Mesenteric fat pad (tissue), 1 donor: ENCODE data around the gene DPAGT1. TPM values are rescaled to one million over a fixed set of nuclear protein-coding genes. Genes with fewer than 3 reads are reported as not detected.
A peak's percentile ranks its signal among the peaks of the same experiment; 100 is the strongest.

ENCODE experiments used
- DNase-seq: peaks from one replicate; pipeline ENCODE4 v3.0.0-alpha.2; 2020; ENCODE audit warnings: low spot score
- long read RNA-seq: library from polyadenylated mRNA; unstranded; transcript quantifications from one replicate; pipeline ENCODE4 v2.0.0, GENCODE V29; 2020
- total RNA-seq: library from RNA; stranded (reverse); fragmentation: NEBNext Ultra II Directional; extraction: Animal tissue kit (Norgen Biotek cat#: 25700); gene quantifications from one replicate; pipeline ENCODE4 v1.2.1, GENCODE V29; 2021
- donor health status: DM: yes; HTN: yes; CAD: no.

DPAGT1 gene
- total RNA-seq = 40.9 TPM
- long read RNA-seq, transcript DPAGT1-201 (9 exons, 2,205 nt) = major isoform, 38 of 62 reads
- long read RNA-seq, partial matches to known transcripts = 13 of 62 reads
- long read RNA-seq, other reads (novel, unspliced or antisense) = 9 of 62 reads

DNA sequence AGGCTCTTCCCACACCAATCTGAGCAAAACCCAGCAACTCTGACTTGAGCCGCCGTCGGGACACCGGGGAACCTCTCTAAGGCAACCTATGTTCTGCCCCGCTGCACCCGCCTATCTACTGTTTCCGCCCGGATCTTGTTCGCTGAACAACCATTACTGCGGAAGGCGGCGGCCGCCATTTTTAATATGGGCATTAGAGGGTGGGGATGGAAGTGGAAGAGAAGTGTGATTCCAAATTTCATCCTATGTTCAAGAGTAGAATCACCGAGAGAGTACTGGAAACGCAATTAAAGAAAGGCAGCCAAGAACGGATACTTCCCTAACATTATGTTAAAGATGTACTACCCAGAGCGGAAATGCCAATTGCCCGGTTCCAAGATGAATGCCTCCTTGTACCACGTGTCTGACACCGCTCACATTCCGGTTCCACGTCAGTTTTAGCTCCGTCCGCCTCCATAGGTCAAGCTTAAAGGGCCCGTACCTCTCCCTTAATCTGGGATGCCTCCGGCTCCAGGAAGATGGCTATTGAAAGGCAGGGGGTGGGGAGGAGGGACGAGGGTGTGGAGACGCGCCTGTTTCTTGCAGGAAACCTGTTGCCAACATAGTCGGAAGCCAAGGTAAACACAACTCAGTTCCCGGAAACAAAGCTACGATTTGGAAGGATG is at the start of gene DPAGT1:
Gene DPAGT1 (minus strand): TSS at position 95 of the 665 bp plus-strand sequence. CDS start 198 bp downstream, outside the sequence.
- DNase-seq = no peak

DNA sequence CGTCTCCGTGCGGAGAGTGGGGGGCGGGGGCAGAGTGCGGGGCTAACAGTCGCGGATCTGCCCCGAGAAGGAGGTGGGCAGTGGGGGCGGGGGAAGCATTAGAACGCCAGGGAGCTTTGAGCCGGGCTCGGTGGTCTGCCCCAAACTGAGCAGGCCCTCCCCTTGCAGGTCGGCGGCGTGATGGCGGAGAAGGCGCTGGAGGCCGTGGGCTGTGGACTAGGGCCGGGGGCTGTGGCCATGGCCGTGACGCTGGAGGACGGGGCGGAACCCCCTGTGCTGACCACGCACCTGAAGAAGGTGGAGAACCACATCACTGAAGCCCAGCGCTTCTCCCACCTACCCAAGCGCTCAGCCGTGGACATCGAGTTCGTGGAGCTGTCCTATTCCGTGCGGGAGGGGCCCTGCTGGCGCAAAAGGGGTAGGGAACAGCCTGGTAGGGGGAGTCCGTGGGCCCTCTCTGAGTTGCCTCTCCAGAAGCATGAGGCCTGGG is 48.2 kb upstream of the DPAGT1 start:
- DNase-seq = no peak

DNA sequence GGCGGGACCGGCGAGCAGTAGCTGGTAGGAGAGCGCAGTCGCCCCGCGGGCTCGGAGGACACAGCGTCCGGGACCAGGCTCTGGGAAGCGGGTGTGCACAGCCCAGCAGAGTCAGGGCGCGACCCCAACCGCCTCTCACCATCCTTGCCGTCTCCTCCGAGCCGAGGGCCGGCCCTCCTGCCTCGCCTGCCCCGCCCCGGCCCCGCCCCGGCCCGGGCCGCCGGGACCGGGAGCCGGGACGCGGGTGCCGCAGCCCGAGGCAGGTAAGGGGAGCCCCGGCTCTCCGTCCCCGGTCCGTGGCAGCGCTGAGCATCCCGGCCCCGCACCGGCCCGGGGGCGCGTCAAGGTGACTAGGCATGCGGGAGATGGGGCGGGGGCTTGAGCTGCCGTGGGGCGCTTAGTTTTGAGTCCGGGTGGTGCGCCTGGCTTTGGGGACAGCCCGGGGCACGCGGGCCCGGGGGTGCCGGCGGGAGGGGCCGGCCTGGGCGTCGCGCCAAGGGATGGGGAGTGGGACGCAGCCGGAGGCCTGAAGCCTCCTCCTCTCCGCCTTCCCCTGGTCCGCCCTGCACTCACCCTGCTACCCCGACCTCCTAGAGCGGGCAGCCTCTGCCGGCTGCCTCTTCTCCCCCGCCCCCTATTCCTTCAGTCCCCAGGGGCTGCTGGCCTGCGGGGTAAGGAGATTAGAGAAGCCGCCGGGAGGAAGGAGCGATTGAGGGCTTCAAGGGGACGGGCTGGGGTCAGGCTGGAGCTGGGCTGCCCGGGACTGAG is 47.5 kb upstream of the DPAGT1 start, which contains the start of gene ABCG4:
Gene ABCG4 (plus strand): TSS at position 35 of the 768 bp plus-strand sequence. CDS start 914 bp downstream, outside the sequence.
- no peak for DNase-seq

DNA sequence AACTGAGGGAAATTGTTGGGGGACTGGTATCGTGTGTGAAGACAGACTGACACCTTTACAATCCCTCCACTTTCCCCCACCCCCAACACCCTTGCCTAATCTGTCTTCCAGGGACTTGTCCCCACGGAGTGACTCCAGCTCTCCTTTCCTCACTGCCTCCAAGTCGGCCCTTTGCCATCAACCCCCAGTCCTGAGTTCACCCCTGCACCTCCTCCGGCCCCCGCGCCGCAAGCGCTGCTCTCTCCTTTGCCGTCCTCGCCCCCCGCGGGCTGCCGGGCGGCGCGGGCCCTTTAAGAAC is 47.0 kb upstream of the DPAGT1 start:
- no peak for DNase-seq

DNA sequence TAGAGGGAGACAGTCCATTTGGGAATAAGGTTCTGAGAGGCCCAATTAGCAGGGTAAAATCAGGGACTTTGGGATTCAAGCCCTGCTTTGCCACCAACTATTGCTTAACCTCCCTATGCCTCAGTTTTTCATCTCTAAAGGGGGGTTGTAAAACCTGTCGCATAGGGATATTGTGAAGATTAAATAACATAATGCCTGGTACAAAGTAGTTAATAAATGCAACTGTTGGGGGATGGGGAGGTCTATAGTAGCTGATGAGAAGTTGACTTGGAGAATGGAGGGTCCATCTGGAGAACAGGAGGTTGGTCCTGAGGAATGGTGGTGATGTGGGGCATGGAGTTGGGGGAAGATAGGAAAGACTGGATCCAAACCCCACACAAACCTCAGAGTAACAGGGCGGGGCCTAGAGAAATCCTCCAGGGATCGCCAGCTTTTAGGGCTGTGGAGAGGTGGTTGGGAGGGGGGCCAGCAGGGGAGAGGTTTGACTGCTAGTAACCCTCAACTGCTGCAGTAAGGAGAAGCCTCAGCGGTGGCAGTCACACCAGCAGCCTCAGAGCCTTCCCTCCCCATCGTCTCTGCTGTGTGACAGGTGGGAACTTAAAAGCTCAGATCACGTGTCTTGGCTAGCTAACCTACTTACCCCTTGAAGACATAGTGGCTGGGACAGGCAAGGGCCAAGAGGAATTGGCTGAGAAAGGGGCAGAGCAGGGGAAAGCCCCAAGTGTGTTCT is 46.1 kb upstream of the DPAGT1 start:
- DNase-seq = no peak

DNA sequence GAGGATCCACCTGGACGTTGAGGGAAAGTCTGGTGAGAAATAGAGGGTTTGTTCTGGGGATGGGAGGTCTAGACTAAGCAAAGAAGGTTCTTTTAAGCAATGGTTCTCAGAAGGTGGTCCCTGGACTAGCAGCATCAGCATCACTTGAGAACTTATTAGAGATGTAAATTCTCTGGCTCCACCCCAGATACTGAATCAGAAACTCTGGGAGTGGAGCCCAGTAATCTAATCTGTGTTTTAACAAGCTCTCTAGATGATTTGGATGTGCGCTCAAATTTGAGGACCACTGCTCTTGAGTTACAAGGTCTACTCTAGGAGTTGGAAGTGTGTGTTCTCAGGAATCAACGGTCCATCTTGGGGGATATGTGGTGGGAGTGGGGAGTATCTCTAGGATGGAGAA is 43.9 kb upstream of the DPAGT1 start:
- no peak for DNase-seq

DNA sequence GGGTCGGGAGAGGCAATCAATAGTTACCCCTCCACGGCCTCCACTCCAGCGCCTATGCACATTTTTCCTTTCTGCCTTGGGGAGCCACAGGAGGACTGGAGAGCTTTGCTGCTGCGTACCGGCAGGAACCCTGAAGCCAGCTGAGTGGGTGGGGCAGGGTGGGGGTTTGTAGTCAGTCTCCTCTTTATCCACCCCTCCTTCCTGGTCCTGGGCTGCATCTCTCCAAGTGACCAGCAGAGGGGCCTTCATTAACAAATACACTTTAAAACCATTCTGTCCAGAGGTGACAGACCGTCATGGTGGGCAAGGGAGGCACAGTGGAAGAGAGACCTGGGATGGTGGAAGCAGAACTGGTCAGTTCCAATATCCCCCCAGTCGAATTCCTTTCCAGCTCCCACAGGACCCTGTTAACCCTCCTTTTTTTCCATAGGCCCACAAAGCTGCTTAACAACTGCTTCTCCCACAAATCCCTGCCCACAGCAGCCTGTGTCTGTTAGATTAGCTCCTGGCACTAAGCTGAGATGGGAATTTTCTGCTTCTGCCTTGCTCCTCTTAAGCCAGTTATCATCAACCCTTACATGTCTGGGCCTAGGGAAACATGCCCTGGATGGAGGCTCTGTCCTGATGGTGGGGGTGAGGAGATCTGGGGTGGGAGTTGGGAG is 43.3 kb upstream of the DPAGT1 start:
- DNase-seq = no peak

DNA sequence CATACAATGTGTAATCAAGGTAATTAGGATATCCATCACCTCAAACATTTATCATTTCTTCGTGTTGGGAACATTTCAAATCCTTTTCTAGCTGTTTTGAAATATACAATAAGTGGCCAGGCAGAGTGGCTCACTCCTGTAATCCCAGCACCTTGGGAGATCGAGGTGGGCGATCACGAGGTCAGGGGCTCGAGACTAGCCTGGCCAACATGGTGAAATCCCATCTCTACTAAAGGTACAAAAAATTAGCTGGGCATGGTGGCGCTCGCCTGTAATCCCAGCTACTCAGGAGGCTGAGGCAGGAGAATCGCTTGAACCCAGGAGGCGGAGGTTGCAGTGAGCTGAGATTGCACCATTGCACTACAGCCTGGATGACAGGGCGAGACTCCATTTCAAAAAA is 37.6 kb upstream of the DPAGT1 start:
- DNase-seq = peak; percentile 81

DNA sequence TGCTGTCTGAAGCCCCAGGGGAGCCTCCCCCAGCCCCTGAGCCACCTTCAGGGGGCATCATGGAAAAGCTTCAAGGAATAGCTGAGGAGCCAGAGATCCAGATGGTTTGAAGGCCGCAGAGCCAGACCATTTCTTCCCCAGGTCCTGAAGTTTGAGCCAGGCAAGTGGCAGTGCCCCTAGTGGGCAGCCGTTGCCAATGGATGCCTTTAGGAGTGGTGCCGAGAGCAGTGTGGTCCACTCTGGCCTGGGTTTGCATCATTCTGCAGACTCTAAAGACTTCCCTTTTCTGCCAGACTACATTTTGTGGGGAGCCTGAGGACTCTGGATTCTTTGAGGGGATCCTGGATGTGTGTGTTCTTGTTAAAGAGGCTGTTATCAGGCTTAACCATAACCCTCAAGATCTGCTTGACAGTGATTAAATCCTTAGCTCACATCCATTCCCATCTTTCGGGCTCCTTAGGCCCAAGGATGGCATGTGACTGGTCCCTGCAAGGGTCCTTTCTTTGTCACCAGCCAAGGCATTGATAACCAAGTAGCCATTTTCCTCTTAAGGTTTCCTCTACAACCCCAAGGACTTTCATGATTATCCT is 32.8 kb upstream of the DPAGT1 start:
- no peak for DNase-seq

DNA sequence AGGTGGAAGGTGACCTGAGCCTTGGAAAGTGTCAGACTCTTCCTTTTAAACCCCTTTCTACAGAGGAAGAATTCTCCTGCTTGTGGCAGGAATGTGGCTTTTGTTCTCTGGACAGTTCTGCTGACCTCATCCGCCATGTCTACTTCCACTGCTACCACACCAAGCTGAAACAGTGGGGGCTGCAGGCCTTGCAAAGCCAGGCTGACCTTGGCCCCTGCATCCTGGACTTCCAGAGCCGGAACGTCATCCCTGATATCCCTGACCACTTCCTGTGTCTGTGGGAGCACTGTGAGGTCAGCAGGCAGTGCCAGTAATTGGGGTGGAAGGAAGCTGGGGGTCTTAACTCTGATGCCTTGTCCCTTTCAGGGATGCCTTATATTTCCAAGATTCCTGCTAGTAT is 29.0 kb upstream of the DPAGT1 start:
- DNase-seq = peak; percentile 39

DNA sequence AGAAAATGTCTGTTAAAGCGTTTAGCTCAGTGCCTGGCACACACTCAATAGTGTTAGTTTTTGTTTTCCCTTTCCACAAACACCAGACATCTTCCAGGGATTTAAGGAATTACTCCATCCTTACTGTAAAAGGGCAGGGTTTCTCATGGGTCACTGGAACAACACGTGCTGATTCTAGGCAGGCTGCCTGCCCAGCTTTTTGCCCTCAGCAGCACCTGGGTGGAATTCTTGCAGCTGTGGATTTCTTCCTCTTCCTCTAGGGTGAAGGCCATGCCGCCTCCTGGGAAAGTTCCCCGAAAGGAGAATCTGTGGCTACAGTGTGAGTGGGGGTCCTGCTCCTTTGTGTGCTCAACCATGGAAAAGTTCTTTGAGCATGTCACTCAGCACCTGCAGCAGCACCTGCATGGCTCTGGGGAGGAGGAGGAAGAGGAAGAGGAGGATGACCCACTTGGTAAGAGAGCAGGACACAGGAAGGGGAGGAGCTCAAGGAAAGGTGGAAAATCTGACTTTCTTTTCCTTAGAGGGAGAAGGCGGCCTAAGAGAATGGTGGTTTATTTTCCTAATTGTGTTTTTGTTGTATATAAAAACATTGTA is 25.1 kb upstream of the DPAGT1 start:
- peak; percentile 45 for DNase-seq

DNA sequence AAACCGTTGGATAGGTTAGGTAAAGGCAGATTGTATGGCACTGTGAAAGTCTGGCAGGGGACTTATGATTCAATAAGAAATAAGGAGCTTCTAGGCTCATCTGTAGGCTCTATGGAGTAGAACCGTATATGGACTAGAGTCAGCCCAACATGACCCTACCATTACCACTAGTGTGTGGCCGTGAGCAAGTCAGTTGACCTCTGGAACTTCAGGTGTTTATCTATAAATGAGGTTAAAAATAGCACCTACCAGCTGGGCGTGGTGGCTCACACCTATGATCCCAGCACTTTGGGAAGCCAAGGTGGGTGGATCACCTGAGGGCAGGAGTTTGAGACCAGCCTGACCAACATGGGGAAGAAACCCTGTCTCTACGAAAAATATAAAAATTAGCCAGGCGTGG is 24.2 kb upstream of the DPAGT1 start:
- peak; percentile 30 for DNase-seq

DNA sequence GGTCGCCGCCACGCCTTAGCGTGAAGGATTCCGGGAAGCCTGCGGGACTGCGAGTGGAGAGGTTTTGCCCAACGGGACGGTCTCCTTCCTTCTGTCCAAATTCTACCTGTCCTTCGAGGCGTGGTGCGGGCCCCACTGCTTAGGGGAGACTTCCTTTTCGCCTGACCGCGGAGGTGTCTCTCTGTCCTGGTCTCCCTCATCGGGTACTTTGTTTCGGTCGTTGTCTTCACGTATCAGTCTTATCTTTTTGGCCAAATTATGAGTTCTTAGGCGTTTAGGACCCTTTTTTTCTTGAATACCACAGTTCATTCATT is 20.1 kb upstream of the DPAGT1 start:
- DNase-seq = no peak

DNA sequence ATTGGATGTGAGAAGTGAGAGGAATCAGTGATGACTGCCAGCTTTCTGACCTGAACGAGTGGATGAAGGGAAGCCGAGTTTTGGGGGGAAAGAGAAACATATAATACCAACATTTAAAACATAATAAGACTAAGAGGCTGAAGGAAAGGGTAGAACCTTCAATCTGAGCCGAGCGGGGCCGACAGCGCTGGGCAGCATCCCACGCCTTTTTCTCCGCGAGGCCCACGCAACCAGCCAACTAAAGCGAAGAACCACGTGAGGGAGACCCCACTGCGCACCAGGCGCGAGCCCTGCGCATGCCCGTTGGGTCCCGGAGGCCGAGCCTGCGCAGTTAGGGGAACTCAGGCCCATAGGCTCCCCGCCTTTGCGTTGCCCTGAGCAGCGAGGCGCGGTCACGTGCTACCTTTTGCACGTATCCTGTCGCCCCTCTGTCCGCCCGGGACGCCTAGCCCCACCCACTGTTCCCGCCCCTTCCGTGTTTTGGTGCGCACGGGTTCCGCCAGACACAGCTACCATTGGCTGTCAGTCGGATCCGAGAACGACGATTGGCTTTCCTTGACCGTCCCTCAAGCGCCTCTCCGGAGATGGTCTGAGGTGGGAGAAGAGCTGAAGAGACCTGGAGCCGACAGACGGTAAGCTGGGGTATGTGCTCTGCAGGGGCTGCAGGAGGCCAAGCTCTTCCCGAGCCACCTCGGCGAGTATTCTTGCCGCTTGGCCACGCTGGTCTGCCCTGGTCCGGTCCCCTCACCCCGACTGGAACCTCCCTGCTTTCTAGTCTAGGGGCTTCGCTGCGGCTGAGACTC is 19.6 kb upstream of the DPAGT1 start, which contains the start of gene HINFP:
Gene HINFP (plus strand): TSS at position 573 of the 803 bp plus-strand sequence. CDS start 5,365 bp downstream, outside the sequence.
- DNase-seq = peak; percentile 100

DNA sequence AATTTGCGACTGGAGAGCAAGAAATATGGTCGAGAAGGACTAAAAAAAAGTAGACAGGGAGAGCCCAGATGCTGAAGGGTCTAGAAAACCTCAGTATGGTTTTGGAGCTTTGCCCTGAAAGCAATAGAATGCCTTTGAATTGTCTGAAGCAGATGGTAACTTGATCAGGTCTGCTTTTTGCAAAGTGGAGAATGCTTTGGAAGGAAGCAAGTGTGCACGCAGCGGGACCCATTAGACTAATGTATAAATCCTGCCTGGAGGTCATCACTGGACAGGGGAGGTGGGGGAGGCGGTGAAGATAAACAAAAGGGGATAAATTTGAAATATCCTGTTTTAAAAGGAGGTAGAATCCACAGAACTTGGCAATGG is 19.0 kb upstream of the DPAGT1 start:
- peak; percentile 26 for DNase-seq

DNA sequence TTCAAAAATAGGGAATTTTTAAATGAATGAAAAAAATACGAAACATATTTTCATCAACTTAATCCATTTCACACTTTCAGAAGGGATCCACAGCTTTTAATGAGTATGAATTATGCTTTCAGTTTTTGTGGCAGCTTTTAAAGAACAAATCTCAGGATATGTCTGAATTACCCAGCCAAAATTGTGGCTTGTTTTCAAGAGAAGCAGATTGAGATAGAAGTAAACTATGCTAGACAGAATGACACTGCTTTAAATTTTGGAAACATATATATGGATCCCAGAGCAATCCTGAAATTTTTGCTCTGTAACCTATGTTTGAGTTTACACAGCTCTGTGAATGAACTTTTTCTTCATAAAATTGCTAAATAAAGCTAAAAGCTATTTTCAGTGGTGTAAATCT is 17.3 kb upstream of the DPAGT1 start:
- no peak for DNase-seq

DNA sequence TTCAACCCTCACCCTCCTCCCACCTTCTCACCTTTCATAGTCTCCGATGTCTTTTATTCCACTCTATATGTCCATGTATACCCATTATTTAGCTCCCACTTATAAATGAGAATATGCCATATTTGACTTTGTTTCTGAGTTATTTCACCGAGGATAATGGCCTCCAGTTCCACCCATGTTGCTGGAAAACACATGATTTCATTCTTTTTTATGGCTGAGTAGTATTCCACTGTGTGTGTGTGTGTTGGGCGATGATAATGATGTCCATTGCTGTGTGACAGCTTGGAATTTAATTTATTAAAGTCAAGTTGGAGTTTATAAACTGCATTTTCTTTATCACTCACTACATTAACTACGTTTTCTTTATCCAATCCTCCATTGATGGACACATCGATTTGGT is 16.6 kb upstream of the DPAGT1 start:
- DNase-seq = no peak

DNA sequence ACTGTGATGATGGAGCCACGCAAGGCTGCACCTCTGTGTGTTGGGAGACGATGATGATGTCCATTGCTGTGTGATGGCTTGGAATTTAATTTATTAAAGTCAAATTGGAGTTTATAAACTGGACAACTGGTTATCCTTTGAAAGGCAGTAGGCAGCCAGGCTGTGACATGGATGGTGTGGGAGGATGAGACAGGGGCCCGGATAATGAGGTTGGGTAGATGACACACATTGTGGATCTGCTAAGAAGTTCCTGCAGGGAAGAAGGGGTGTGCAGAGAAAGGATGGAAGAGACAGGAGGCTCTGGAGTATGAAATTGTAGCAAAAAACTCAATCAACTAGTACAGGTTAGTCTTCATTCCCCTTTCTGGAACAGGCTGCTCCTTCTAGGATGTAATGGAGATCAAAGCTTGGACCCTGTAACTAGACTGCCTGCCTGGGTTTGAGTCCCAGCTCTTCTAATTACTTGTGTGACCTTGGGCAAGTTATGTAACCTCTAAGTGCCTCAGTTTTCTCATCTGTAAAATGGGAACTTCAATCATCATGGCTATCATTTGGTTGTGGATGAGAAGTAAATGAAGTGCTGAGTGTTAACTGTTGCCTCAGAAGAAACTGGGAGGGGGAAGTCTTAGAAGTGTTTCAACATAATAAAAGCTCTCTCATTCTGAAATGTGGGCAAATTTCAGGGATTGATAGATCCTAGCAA is 15.5 kb upstream of the DPAGT1 start:
- no peak for DNase-seq

DNA sequence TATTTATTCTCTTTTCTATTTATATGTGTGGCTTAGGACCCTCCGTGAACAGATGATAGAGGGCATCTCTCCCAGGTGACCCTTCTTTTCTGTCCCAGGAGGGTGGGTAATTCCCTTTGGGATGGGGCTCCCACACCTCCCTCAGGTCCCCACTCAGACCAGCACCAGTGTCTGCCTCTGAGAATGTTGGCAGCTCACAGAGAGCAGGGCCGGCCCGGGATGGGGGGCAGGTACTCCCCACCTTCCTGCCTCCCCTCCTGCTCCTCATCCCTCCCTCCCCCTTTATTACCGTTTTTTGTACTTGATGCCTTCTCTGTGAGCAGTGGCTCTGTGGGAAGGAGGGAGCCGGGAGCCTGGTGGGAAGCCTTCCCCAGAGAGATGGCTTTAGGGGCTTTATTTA is 14.9 kb upstream of the DPAGT1 start:
- DNase-seq = peak; percentile 26
